SK-MEL-5 (cell line): ENCODE measurements around the gene TMEM141. TPM values are rescaled to one million over a fixed set of nuclear protein-coding genes. Genes with fewer than 3 reads are reported as not detected.
"Not testable (repeated sequence)": the region's sequence is repeated elsewhere in the genome, so short reads cannot be mapped to it uniquely, and the experiment has no call there.

Experiments used
- DNase-seq: peaks from one replicate; pipeline ENCODE4 v3.0.0-alpha.2; 2016; ENCODE audit warnings: low read depth, low spot score
- in situ Hi-C: cut with HindIII; loops from 2 replicates; pipeline ENCODE4 v1.10.0; 2016; ENCODE audit warnings: low sequenced_read_pairs, high pct_unique_total_duplicates, low pct_unique_long_range_greater_than_20kb
- total RNA-seq: library from RNA; depleted of rRNA; stranded (reverse); fragments of >200 nt; shearing (Covaris generic); gene quantifications from 2 replicates; pipeline ENCODE4 v1.2.3, GENCODE V29; 2014

The TMEM141 gene
- total RNA-seq, 1 experiment from 2014 or later: 47.1 TPM

GRCh38 chr9:136786451-136786850 lies 4.7 kb upstream of the TMEM141 start:
- DNase-seq: no peak
- in situ Hi-C loops: no loop called here

- DNase-seq, in situ Hi-C loops: not testable (repeated sequence)
Observed at GRCh38 chr9:136786983-136787382, 4.2 kb upstream of the TMEM141 start.

GRCh38 chr9:136787690-136788400 lies 3.3 kb upstream of the TMEM141 start:
- in situ Hi-C loops: no loop called here

GRCh38 chr9:136788644-136789522 lies 2.3 kb upstream of the TMEM141 start:
- in situ Hi-C loops, DNase-seq: not testable (repeated sequence)

More at GRCh38 chr9:136787690-136788400, 3.3 kb upstream of the TMEM141 start:
- peak; percentile 74 for DNase-seq

GRCh38 chr9:136789523-136789937 lies 1.6 kb upstream of the TMEM141 start:
- DNase-seq: no peak
- in situ Hi-C loops: no loop called here

- DNase-seq: peak; percentile 56
- in situ Hi-C loops: no loop called here
Observed at GRCh38 chr9:136791516-136792276, 552 bp downstream of the TMEM141 start.

GRCh38 chr9:136792321-136793085 lies 1.4 kb downstream of the TMEM141 start:
- in situ Hi-C loops: no loop called here
- no peak for DNase-seq

- DNase-seq: peak; percentile 54
- in situ Hi-C loops: no loop called here
Observed at GRCh38 chr9:136793086-136793946, 2.2 kb downstream of the TMEM141 start.

GRCh38 chr9:136794281-136794999 lies 3.3 kb downstream of the TMEM141 start:
- in situ Hi-C loops: no loop called here
- no peak for DNase-seq

- no peak for DNase-seq
- in situ Hi-C loops: no loop called here
Observed at GRCh38 chr9:136795000-136795348, 3.8 kb downstream of the TMEM141 start.

GRCh38 chr9:136796238-136796774 lies 5.2 kb downstream of the TMEM141 start, which contains the start of gene CCDC183:
Gene CCDC183, plus strand, starts transcription at chr9:136796338. Its CDS starts 60 bp downstream, at chr9:136796398.
- no peak for DNase-seq
- in situ Hi-C loops: no loop called here

- in situ Hi-C loops, DNase-seq: not testable (repeated sequence)
Observed at GRCh38 chr9:136796775-136797347, 5.7 kb downstream of the TMEM141 start.

- DNase-seq: no peak
- in situ Hi-C loops: no loop called here
Observed at GRCh38 chr9:136798708-136799078, 7.5 kb downstream of the TMEM141 start.

GRCh38 chr9:136799079-136799853 lies 8.1 kb downstream of the TMEM141 start:
- in situ Hi-C loops: no loop called here
- DNase-seq: no peak
